ENCODE measurements around the gene CDCA7. TPM values are rescaled to one million over a fixed set of nuclear protein-coding genes. Genes with fewer than 3 reads are reported as not detected.

The CDCA7 gene
- total and polyA plus RNA-seq, 2 of the 13 experiments (the other 11 are each of a cell fraction or from before 2014, with no cell fraction given) = 46.2 to 57.8 TPM

- Histone ChIP-seq H2AFZ (ENCODE audit: low read length) (no peak overlapping the region), H3K9me3 (ENCODE audit: low read length) (no peaks in the 10 kb centered on the region), H3K27ac (ENCODE audit: extremely low read length, insufficient read depth, low read length) (no peak overlapping the region), H3K36me3 (replicated peaks in 1 of 2; ENCODE audit: control insufficient read depth in 1 of 2, insufficient read depth in 2 of 2, low read length in 2 of 2) (no peaks in the 10 kb centered on the region), H3K4me2 (ENCODE audit: low read depth, low read length) (no peak overlapping the region), H3K9ac (ENCODE audit: insufficient read depth, low read depth, low read length) (no peak overlapping the region), H3K79me2 (ENCODE audit: insufficient read depth, low read length) (no peaks in the 10 kb centered on the region), H3K4me1 (ENCODE audit: insufficient read depth, low read length) (no peaks in the 10 kb centered on the region), H4K20me1 (ENCODE audit: insufficient read depth, low read length) (no peaks in the 10 kb centered on the region), H3K27me3 (ENCODE audit: control insufficient read depth in 1 of 2, insufficient read depth in 2 of 2, low read length in 2 of 2) (0 out of 5 replicates have a peak, but pooled peaks cover 0 to 10% of the 10 kb centered on the region in 2 experiments), H3K4me3 (replicated peaks in 1 of 3; ENCODE audit: insufficient read depth in 1 of 3, low read depth in 2 of 3, low read length in 3 of 3) (no peak overlapping the region)
- in situ Hi-C loops (cut with HindIII; ENCODE audit: extremely low pct_ligation_motif_present, low pct_unique_long_range_greater_than_20kb) = loop anchor here (25.0 kb wide), 1 partner anchor 600 kb away; no protein-coding TSS in a partner anchor
- no peak for ATAC-seq
- WGBS (ENCODE audit: low lambda C conversion rate) = 0% methylated on average over 1 of the region's 1 CpG
- FAIRE-seq = no peak
- DNase-seq (ENCODE audit: low spot score) = no peak
- TF ChIP-seq MATR3 (CRISPR knock-in tag; IDR thresholded peaks at IDR 0.05) (no peak), ZNF17 (CRISPR knock-in tag; IDR thresholded peaks at IDR 0.05) (no peak), ZGPAT (CRISPR knock-in tag; IDR thresholded peaks at IDR 0.05) (no peak), ZFP41 (CRISPR knock-in tag; IDR thresholded peaks at IDR 0.05; ENCODE audit: borderline replicate concordance) (no peak), SUZ12 (IDR thresholded peaks at IDR 0.05; ENCODE audit: low read depth, low read length) (no peak), ZNF10 (CRISPR knock-in tag; IDR thresholded peaks at IDR 0.05; ENCODE audit: borderline replicate concordance, low read depth) (no peak), PCBP1 (IDR thresholded peaks at IDR 0.05; ENCODE audit: borderline replicate concordance, low read depth, low read length) (no peak), PRPF4 (IDR thresholded peaks at IDR 0.05; ENCODE audit: low read depth, low read length, poor library complexity, severe bottlenecking) (no peak)
- CTCF ChIA-PET (ENCODE audit: low intra/inter-chr PET ratio, low total read pairs) = no interaction called here
- BruUV-seq (replicated peaks) = no TSS peak
- POLR2A ChIA-PET = no interaction called here
- intact Hi-C loops (cut with micrococcal nuclease; ENCODE audit: unreplicated experiment) = no loop called here
Measured at GRCh38 chr2:173412628-173413027, 58.0 kb downstream of the CDCA7 start.

Measured in HepG2 (cell line).